OCI-LY7 (cell line): ENCODE results near the gene PRR5L. TPM values are rescaled to one million over a fixed set of nuclear protein-coding genes. Genes with fewer than 3 reads are reported as not detected.

Source experiments
- BruUV-seq: library from RNA; stranded (reverse); fragments of 400-500 nt; replicated peaks from 2 replicates; lab custom pipeline; 2021; lab: Mats Ljungman, UMichigan
- CTCF ChIA-PET: fragments of 300-600 bp; sonication (Branson Sonifier 250); formaldehyde crosslinking; loops from one replicate; lab custom pipeline; 2022; ENCODE audit warnings: antibody characterized with exemption; ENCODE audit not compliant: unreplicated experiment; lab: Charles Lee
- POLR2A ChIA-PET: fragments of 300-600 bp; sonication (Branson Sonifier 250); formaldehyde crosslinking; loops from one replicate; lab custom pipeline; 2022; ENCODE audit warnings: antibody characterized with exemption; lab: Charles Lee
- DNase-seq: peaks from one replicate; pipeline ENCODE4 v3.0.0-alpha.2; 2015; ENCODE audit warnings: low spot score
- H2AFZ ChIP-seq: fragments of 200-600 bp; sonication (generic), shearing (Covaris generic); 2 replicates; pipeline ENCODE4 v1.6.1; 2014; ENCODE audit warnings: mild to moderate bottlenecking, antibody characterized with exemption, low read length, moderate library complexity
- H3K27ac ChIP-seq: fragments of 200-600 bp; sonication (generic); 2 replicates; pipeline ENCODE4 v1.5.1; 2014; ENCODE audit warnings: mixed run types, low read depth, mild to moderate bottlenecking, moderate library complexity, low read length, inconsistent platforms; ENCODE audit not compliant: poor library complexity, severe bottlenecking
- H3K36me3 ChIP-seq: fragments of 200-600 bp; sonication (generic); 2 replicates; pipeline ENCODE4 v1.6.1; 2014; ENCODE audit warnings: mild to moderate bottlenecking, antibody characterized with exemption, low read length, moderate library complexity, mixed read lengths; ENCODE audit not compliant: insufficient read depth
- H3K4me1 ChIP-seq: fragments of 200-600 bp; sonication (generic); 2 replicates; pipeline ENCODE4 v1.5.1; 2014; ENCODE audit warnings: mild to moderate bottlenecking, low read length; ENCODE audit not compliant: insufficient read depth, poor library complexity, severe bottlenecking
- H3K4me2 ChIP-seq: fragments of 200-600 bp; sonication (generic); 2 replicates; pipeline ENCODE4 v1.6.1; 2014; ENCODE audit warnings: mild to moderate bottlenecking, low read length
- H3K4me3 ChIP-seq: fragments of 200-600 bp; sonication (generic); 2 replicates; pipeline ENCODE4 v1.5.1; 2014; ENCODE audit warnings: mild to moderate bottlenecking, low read depth, low read length; ENCODE audit not compliant: poor library complexity, severe bottlenecking
- H3K79me2 ChIP-seq: fragments of 200-600 bp; sonication (generic); 2 replicates; pipeline ENCODE4 v1.6.1; 2016; ENCODE audit warnings: low read depth, mild to moderate bottlenecking, low read length, moderate library complexity, mixed read lengths; ENCODE audit not compliant: insufficient read depth
- H3K9me2 ChIP-seq: fragments of 200-600 bp; sonication (generic); 2 replicates; pipeline ENCODE4 v1.6.1; 2016; ENCODE audit warnings: mild to moderate bottlenecking, low read length, mixed read lengths; ENCODE audit not compliant: insufficient read depth
- H3K9me3 ChIP-seq: fragments of 200-600 bp; sonication (generic); 2 replicates; pipeline ENCODE4 v1.6.1; 2014; ENCODE audit warnings: mild to moderate bottlenecking, mixed run types, low read length, mixed read lengths
- H4K20me1 ChIP-seq: fragments of 200-600 bp; sonication (generic); 2 replicates; pipeline ENCODE4 v1.6.1; 2014; ENCODE audit warnings: mild to moderate bottlenecking, antibody characterized with exemption, low read length, moderate library complexity, mixed read lengths; ENCODE audit not compliant: insufficient read depth
- CTCF ChIP-seq: fragments of 200-600 bp; sonication (generic); conservative IDR thresholded peaks from 2 replicates; pipeline ENCODE4 v1.5.1; 2014; ENCODE audit warnings: mild to moderate bottlenecking, antibody characterized with exemption, low read length, moderate library complexity, mixed read lengths
- EZH2phosphoT487 ChIP-seq: fragments of 200-600 bp; sonication (generic); IDR thresholded peaks from 2 replicates; pipeline ENCODE4 v1.6.1; 2018; ENCODE audit warnings: low read depth, borderline replicate concordance, mild to moderate bottlenecking, mixed run types, antibody characterized with exemption, low read length, moderate library complexity, mixed read lengths
- intact Hi-C: fragments of 100-400 bp; cut with micrococcal nuclease; formaldehyde crosslinking; loops from one replicate; pipeline ENCODE4 v1.10.0; 2022; ENCODE audit not compliant: unreplicated experiment
- total RNA-seq, 2 experiments: library from RNA; depleted of rRNA in 1 of 2; stranded (reverse); fragments of >200 nt in 1 of 2; shearing (Covaris generic) in 1 of 2; gene quantifications; 2 replicates each; pipeline ENCODE4 v1.2.3, GENCODE V29; 2014 to 2022

Gene PRR5L
- total RNA-seq, 2 experiments from 2014 or later = not detected

- no peak overlapping the region for H3K4me2 ChIP-seq
- peaks cover 9% of the 10 kb centered on the region; the same call in 1 of the 2 replicates for H3K79me2 ChIP-seq
- no peaks in the 10 kb centered on the region for H4K20me1 ChIP-seq
- CTCF ChIA-PET = no interaction called here
- intact Hi-C loops = loop anchor here (5.0 kb wide), 1 partner anchor 133 kb away; no protein-coding TSS in a partner anchor
- no TSS peak for BruUV-seq
- no peak for DNase-seq
- H3K27ac ChIP-seq = no peak overlapping the region
- no peak for TF ChIP-seq EZH2phosphoT487
- no peak for TF ChIP-seq CTCF
- POLR2A ChIA-PET = no interaction called here
- H3K36me3 ChIP-seq = peaks cover 84% of the 10 kb centered on the region
- H3K4me1 ChIP-seq = peaks cover 18% of the 10 kb centered on the region
- no peak overlapping the region for H2AFZ ChIP-seq
- H3K4me3 ChIP-seq = no peak overlapping the region
- H3K9me3 ChIP-seq = no peaks in the 10 kb centered on the region
- no peaks in the 10 kb centered on the region for H3K9me2 ChIP-seq
These were observed 194.1 kb downstream of the PRR5L start for GRCh38 chr11:36490026-36490806.

GRCh38 chr11:36492724-36493304 lies 196.7 kb downstream of the PRR5L start:
- Histone ChIP-seq H3K9me3 (no peaks in the 10 kb centered on the region), H3K27ac (no peak overlapping the region), H3K9me2 (no peaks in the 10 kb centered on the region), H4K20me1 (no peaks in the 10 kb centered on the region), H3K36me3 (peaks cover 73% of the 10 kb centered on the region), H3K4me3 (no peak overlapping the region), H3K4me1 (peaks cover 8% of the 10 kb centered on the region), H2AFZ (peak overlapping the region; percentile 22; the same call in 1 of the 2 replicates), H3K79me2 (peaks cover 3% of the 10 kb centered on the region; the same call in 1 of the 2 replicates), H3K4me2 (no peak overlapping the region)
- DNase-seq = peak; percentile 69
- no TSS peak for BruUV-seq
- TF ChIP-seq EZH2phosphoT487 = no peak
- peak; percentile 98 for TF ChIP-seq CTCF
- intact Hi-C loops = loop anchor here (1.0 to 5.0 kb wide), 2 partner anchors 136 to 201 kb away; no protein-coding TSS in a partner anchor
- ChIA-PET CTCF (interaction anchor here (1.0 to 2.1 kb wide), 6 partner anchors 9 to 203 kb away, joined by 3 to 16 read pairs (median 6); partner anchors contain the start of gene COMMD9), POLR2A (interaction anchor here (0.8 to 1.8 kb wide), 4 partner anchors 10 to 213 kb away, joined by 3 to 7 read pairs (median 5); no protein-coding TSS in a partner anchor)
